Astrocyte (in vitro differentiated cells and primary cell): ENCODE data around the gene PDZD2.

Experiments used
- EZH2 ChIP-seq: IDR thresholded peaks from 2 replicates; pipeline ENCODE4 v1.6.1; 2012; ENCODE audit warnings: mild to moderate bottlenecking, low read length, inconsistent platforms; ENCODE audit not compliant: insufficient read depth
- TF ChIP-seq, protein P1 (sequence below): IDR thresholded peaks from 2 replicates; pipeline ENCODE4 v1.5.1; 2011; ENCODE audit warnings: low read depth, mild to moderate bottlenecking, inconsistent platforms, low read length, moderate library complexity; ENCODE audit not compliant: insufficient read depth

DNA sequence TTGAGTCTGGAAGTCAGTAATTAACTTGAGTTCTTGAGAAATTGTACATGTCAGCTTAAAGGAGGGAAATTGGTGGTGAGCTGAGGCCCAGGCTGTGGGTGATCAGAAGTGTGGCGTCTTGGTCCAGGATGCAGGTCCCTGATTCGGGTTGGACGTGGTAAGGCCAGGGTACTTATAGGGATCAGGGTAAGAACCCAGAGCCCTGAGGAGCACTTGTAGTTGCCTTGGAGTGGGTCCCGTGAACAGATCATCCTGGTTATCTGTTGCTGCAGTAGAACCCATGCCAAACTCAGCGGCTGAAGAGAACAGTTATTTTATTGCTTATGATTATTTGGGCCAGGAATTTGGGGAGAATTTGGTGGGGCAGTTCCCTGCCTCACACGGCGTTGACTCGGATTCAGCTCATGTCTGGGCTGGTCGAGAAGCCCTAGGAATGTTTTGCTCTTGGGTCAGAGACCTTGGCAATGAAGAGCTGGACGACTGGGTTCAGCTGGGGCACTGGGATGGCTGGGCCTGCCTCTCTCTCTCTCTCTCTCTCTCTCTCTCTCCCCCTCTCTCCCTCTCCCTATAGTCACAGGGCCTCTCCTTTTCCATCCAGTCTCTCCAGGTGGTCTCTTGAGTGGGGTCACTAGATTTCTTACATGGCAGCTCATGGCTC lies 73.1 kb downstream of the PDZD2 start:
- TF ChIP-seq, protein P1, sequence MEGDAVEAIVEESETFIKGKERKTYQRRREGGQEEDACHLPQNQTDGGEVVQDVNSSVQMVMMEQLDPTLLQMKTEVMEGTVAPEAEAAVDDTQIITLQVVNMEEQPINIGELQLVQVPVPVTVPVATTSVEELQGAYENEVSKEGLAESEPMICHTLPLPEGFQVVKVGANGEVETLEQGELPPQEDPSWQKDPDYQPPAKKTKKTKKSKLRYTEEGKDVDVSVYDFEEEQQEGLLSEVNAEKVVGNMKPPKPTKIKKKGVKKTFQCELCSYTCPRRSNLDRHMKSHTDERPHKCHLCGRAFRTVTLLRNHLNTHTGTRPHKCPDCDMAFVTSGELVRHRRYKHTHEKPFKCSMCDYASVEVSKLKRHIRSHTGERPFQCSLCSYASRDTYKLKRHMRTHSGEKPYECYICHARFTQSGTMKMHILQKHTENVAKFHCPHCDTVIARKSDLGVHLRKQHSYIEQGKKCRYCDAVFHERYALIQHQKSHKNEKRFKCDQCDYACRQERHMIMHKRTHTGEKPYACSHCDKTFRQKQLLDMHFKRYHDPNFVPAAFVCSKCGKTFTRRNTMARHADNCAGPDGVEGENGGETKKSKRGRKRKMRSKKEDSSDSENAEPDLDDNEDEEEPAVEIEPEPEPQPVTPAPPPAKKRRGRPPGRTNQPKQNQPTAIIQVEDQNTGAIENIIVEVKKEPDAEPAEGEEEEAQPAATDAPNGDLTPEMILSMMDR, result no peak
- TF ChIP-seq EZH2, result no peak
